PC-9 (cell line): ENCODE measurements around the gene WRAP73. TPM values are rescaled to one million over a fixed set of nuclear protein-coding genes. Genes with fewer than 3 reads are reported as not detected.

Experiments
- BruUV-seq: library from RNA; stranded (reverse); fragments of 400-500 nt; replicated peaks from 2 replicates; lab custom pipeline; 2021; lab: Mats Ljungman, UMichigan
- CTCF ChIA-PET: fragments of 300-600 bp; sonication (Branson Sonifier 250); formaldehyde crosslinking; loops from one replicate; lab custom pipeline; 2022; ENCODE audit warnings: antibody characterized with exemption; lab: Charles Lee
- POLR2A ChIA-PET: fragments of 300-600 bp; sonication (Branson Sonifier 250); formaldehyde crosslinking; loops from one replicate; lab custom pipeline; 2022; ENCODE audit warnings: antibody characterized with exemption; ENCODE audit not compliant: unreplicated experiment; lab: Charles Lee
- DNase-seq, 2 experiments: peaks; one replicate each; pipeline versions ENCODE4 v3.0.0 to v3.0.0-alpha.2; 2015 to 2022; ENCODE audit warnings: mixed read lengths in 1 of 2
- H2AFZ ChIP-seq: fragments of 200-600 bp; sonication (generic); 2 replicates; pipeline ENCODE4 v1.8.1; 2017; ENCODE audit warnings: antibody characterized with exemption
- H3F3A ChIP-seq: fragments of 200-600 bp; sonication (generic); 2 replicates; pipeline ENCODE4 v1.8.1; 2017; ENCODE audit warnings: antibody characterized with exemption, mild to moderate bottlenecking, low read depth; ENCODE audit not compliant: insufficient read depth
- H3K27ac ChIP-seq: fragments of 200-600 bp; sonication (generic); 2 replicates; pipeline ENCODE4 v1.6.1; 2016; ENCODE audit warnings: mixed run types
- H3K27me3 ChIP-seq: fragments of 200-600 bp; sonication (generic); 2 replicates; pipeline ENCODE4 v1.6.1; 2016; ENCODE audit warnings: low read depth, mixed run types; ENCODE audit not compliant: insufficient read depth
- H3K36me3 ChIP-seq: fragments of 200-600 bp; sonication (generic); 2 replicates; pipeline ENCODE4 v1.6.1; 2016; ENCODE audit warnings: low read depth, mixed run types
- H3K4me1 ChIP-seq: fragments of 200-600 bp; sonication (generic); replicated peaks from 2 replicates; pipeline ENCODE4 v1.6.1; 2016; ENCODE audit warnings: mixed run types; ENCODE audit not compliant: insufficient read depth
- H3K4me2 ChIP-seq: fragments of 200-600 bp; sonication (generic); 2 replicates; pipeline ENCODE4 v1.6.1; 2017; ENCODE audit warnings: mixed run types
- H3K4me3 ChIP-seq: fragments of 200-600 bp; sonication (generic); 2 replicates; pipeline ENCODE4 v1.6.1; 2016; ENCODE audit warnings: mixed run types
- H3K79me2 ChIP-seq: fragments of 200-600 bp; sonication (generic); 2 replicates; pipeline ENCODE4 v1.6.1; 2017; ENCODE audit warnings: low read depth, mixed run types
- H3K9me2 ChIP-seq: fragments of 200-600 bp; sonication (generic); 2 replicates; pipeline ENCODE4 v1.8.1; 2017; ENCODE audit warnings: mild to moderate bottlenecking; ENCODE audit not compliant: insufficient read depth
- H3K9me3 ChIP-seq: fragments of 200-600 bp; sonication (generic); 2 replicates; pipeline ENCODE4 v1.8.1; 2016; ENCODE audit warnings: low read depth; ENCODE audit not compliant: insufficient read depth
- H4K20me1 ChIP-seq: fragments of 200-600 bp; sonication (generic); 2 replicates; pipeline ENCODE4 v1.8.1; 2017; ENCODE audit not compliant: insufficient read depth
- CTCF ChIP-seq: fragments of 200-600 bp; sonication (generic); conservative IDR thresholded peaks from 2 replicates; pipeline ENCODE4 v1.6.1; 2017; ENCODE audit warnings: mixed run types, antibody characterized with exemption, mild to moderate bottlenecking, moderate library complexity
- EZH2 ChIP-seq: fragments of 200-600 bp; sonication (generic); IDR thresholded peaks from 2 replicates; pipeline ENCODE4 v1.8.0; 2017; ENCODE audit warnings: antibody characterized with exemption, low read depth
- intact Hi-C: fragments of 100-400 bp; cut with micrococcal nuclease; formaldehyde crosslinking; loops from one replicate; pipeline ENCODE4 v1.10.0; 2022; ENCODE audit not compliant: unreplicated experiment
- total RNA-seq: library from RNA; stranded (reverse); gene quantifications from 2 replicates; pipeline ENCODE4 v1.2.3, GENCODE V29; 2021

Gene WRAP73
- total RNA-seq, 1 experiment from 2014 or later, result 25.5 TPM

GRCh38 chr1:3685906-3686305 is 36.0 kb upstream of the WRAP73 start:
- Histone ChIP-seq H3K79me2 (no peaks in the 10 kb centered on the region), H3K4me3 (no peak overlapping the region), H2AFZ (no peak overlapping the region), H3F3A (no peaks in the 10 kb centered on the region), H3K27me3 (peaks cover 54% of the 10 kb centered on the region), H3K4me2 (no peak overlapping the region), H3K9me3 (no peaks in the 10 kb centered on the region), H3K4me1 (no peaks in the 10 kb centered on the region), H4K20me1 (no peaks in the 10 kb centered on the region), H3K36me3 (no peaks in the 10 kb centered on the region), H3K9me2 (no peaks in the 10 kb centered on the region), H3K27ac (no peak overlapping the region)
- no peak for TF ChIP-seq CTCF
- no peak for DNase-seq
- POLR2A ChIA-PET, result no interaction called here
- no TSS peak for BruUV-seq
- intact Hi-C loops, result no loop called here
- CTCF ChIA-PET, result no interaction called here

- H3K4me2 ChIP-seq, result no peak overlapping the region
- no peaks in the 10 kb centered on the region for H3K4me1 ChIP-seq
- H3K36me3 ChIP-seq, result no peaks in the 10 kb centered on the region
- POLR2A ChIA-PET, result no interaction called here
- intact Hi-C loops, result no loop called here
- peaks cover 48% of the 10 kb centered on the region; the same call in 1 of the 2 replicates for H3K27me3 ChIP-seq
- H2AFZ ChIP-seq, result no peak overlapping the region
- no peak overlapping the region for H3K27ac ChIP-seq
- no peaks in the 10 kb centered on the region for H3F3A ChIP-seq
- CTCF ChIA-PET, result no interaction called here
- H3K9me2 ChIP-seq, result no peaks in the 10 kb centered on the region
- H3K9me3 ChIP-seq, result no peaks in the 10 kb centered on the region
- DNase-seq, result no peak
- H4K20me1 ChIP-seq, result no peaks in the 10 kb centered on the region
- TF ChIP-seq EZH2 (no peak), CTCF (no peak)
- no TSS peak for BruUV-seq
- no peaks in the 10 kb centered on the region for H3K79me2 ChIP-seq
- H3K4me3 ChIP-seq, result no peak overlapping the region
Observed at GRCh38 chr1:3685222-3685621, 35.3 kb upstream of the WRAP73 start.

GRCh38 chr1:3683992-3684391 is 34.1 kb upstream of the WRAP73 start:
- Histone ChIP-seq H3K4me2 (no peak overlapping the region), H3K27ac (no peak overlapping the region), H3K9me3 (no peaks in the 10 kb centered on the region), H3K9me2 (no peaks in the 10 kb centered on the region), H3K36me3 (no peaks in the 10 kb centered on the region), H3K4me1 (no peaks in the 10 kb centered on the region), H3F3A (no peaks in the 10 kb centered on the region), H2AFZ (no peak overlapping the region), H3K27me3 (peaks cover 39% of the 10 kb centered on the region; the same call in 1 of the 2 replicates), H3K4me3 (no peak overlapping the region), H3K79me2 (no peaks in the 10 kb centered on the region), H4K20me1 (no peaks in the 10 kb centered on the region)
- DNase-seq, result no peak
- intact Hi-C loops, result no loop called here
- BruUV-seq, result no TSS peak
- ChIA-PET CTCF (no interaction called here), POLR2A (no interaction called here)
- no peak for TF ChIP-seq CTCF
- no peak for TF ChIP-seq EZH2
